Measurements from ENCODE around the gene SLC39A1.
A peak's percentile ranks its signal among the peaks of the same experiment; 100 is the strongest.

SLC39A1 gene

DNA sequence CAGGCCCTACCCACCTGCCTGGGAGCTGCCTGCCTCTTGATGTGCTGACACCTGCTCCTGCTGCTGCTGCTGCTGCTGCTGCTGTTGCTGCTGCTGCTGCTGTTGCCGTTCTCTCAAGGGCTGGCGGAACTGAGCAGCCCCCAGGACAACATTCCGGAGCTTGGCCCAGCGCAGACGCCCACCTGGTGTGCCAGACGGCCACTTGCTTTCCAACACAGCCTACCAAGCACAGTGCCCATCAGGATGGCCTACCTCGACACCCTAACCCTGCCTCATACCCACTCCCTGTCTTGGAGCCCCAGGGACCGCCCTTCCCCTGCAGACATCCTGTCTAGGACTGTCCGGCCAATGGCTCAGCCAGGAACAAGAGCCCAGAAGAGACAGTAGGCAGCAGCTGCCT lies 28.6 kb downstream of the SLC39A1 start:
- Histone ChIP-seq H3K36me3 (peaks cover 99% of the 10 kb centered on the region), H3K27ac (peak overlapping the region; percentile 6)
- TF ChIP-seq, protein P1, sequence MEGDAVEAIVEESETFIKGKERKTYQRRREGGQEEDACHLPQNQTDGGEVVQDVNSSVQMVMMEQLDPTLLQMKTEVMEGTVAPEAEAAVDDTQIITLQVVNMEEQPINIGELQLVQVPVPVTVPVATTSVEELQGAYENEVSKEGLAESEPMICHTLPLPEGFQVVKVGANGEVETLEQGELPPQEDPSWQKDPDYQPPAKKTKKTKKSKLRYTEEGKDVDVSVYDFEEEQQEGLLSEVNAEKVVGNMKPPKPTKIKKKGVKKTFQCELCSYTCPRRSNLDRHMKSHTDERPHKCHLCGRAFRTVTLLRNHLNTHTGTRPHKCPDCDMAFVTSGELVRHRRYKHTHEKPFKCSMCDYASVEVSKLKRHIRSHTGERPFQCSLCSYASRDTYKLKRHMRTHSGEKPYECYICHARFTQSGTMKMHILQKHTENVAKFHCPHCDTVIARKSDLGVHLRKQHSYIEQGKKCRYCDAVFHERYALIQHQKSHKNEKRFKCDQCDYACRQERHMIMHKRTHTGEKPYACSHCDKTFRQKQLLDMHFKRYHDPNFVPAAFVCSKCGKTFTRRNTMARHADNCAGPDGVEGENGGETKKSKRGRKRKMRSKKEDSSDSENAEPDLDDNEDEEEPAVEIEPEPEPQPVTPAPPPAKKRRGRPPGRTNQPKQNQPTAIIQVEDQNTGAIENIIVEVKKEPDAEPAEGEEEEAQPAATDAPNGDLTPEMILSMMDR (IDR thresholded peaks at IDR 0.05): no peak

DNA sequence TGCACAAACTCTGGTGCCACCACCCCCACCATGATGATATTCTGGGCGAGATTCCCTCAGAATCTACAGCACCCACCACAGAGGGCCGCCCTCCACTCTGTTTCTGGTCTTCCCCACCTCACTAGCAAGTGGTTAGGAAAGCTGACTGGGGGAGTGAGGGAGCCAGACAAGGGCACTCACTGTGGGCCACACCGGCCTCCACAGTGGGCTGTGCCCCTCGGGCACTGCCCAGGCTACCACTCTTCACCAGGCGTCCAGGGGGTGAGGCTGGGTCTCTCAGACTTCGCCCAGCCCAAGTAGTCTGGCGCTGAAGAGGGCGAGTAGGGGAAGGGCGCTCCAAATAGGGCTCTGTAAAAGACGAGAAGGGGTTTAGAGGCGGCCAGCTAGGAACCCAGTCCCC lies 29.4 kb downstream of the SLC39A1 start:
- Histone ChIP-seq H3K27ac (peak overlapping the region; percentile 23), H3K4me1 (ENCODE audit: control insufficient read depth in 1 of 2, insufficient read depth in 1 of 2, low read depth in 1 of 2, low read length in 1 of 2) (no peaks in the 10 kb centered on the region), H3K27me3 (no peaks in the 10 kb centered on the region), H3K4me3 (ENCODE audit: low read depth in 1 of 2, low read length in 1 of 2) (no peak overlapping the region), H3K9me3 (no peaks in the 10 kb centered on the region), H3K36me3 (peaks cover 99% of the 10 kb centered on the region)
- TF ChIP-seq, protein P1 (IDR thresholded peaks at IDR 0.05): no peak

More for the DNA sequence above, 28.6 kb downstream of the SLC39A1 start:
- Histone ChIP-seq H3K9me3 (no peaks in the 10 kb centered on the region), H3K4me1 (ENCODE audit: control insufficient read depth in 1 of 2, insufficient read depth in 1 of 2, low read depth in 1 of 2, low read length in 1 of 2) (no peaks in the 10 kb centered on the region), H3K27me3 (no peaks in the 10 kb centered on the region), H3K4me3 (ENCODE audit: low read depth in 1 of 2, low read length in 1 of 2) (no peak overlapping the region)

DNA sequence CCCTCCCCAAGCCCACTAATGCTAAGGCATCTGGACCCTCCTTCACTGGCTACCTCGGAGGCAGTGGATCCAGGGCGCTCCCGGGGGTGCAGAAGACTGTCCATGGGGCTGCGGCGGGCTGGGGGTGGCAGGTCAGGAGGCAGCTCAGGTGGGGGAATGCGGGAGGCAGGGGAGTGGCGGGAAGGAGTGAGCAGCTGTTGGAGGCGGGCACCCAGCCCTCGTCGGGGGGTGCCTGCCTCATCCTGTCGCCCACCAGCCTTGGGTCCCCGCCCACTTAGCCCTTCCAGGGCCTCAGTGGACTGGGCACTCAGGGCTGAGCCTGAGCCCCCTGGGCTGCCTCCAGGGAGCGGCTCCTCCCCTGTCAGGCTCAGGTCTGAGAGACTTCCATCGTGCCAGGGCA lies 29.9 kb downstream of the SLC39A1 start:
- H3K4me3 ChIP-seq (ENCODE audit: low read depth in 1 of 2, low read length in 1 of 2): no peak overlapping the region
- H3K9me3 ChIP-seq: no peaks in the 10 kb centered on the region
- TF ChIP-seq, protein P1 (IDR thresholded peaks at IDR 0.05): no peak
- H3K27ac ChIP-seq: no peak overlapping the region
- H3K36me3 ChIP-seq: peaks cover 97% of the 10 kb centered on the region
- no peaks in the 10 kb centered on the region for H3K27me3 ChIP-seq
- H3K4me1 ChIP-seq (ENCODE audit: control insufficient read depth in 1 of 2, insufficient read depth in 1 of 2, low read depth in 1 of 2, low read length in 1 of 2): no peaks in the 10 kb centered on the region

DNA sequence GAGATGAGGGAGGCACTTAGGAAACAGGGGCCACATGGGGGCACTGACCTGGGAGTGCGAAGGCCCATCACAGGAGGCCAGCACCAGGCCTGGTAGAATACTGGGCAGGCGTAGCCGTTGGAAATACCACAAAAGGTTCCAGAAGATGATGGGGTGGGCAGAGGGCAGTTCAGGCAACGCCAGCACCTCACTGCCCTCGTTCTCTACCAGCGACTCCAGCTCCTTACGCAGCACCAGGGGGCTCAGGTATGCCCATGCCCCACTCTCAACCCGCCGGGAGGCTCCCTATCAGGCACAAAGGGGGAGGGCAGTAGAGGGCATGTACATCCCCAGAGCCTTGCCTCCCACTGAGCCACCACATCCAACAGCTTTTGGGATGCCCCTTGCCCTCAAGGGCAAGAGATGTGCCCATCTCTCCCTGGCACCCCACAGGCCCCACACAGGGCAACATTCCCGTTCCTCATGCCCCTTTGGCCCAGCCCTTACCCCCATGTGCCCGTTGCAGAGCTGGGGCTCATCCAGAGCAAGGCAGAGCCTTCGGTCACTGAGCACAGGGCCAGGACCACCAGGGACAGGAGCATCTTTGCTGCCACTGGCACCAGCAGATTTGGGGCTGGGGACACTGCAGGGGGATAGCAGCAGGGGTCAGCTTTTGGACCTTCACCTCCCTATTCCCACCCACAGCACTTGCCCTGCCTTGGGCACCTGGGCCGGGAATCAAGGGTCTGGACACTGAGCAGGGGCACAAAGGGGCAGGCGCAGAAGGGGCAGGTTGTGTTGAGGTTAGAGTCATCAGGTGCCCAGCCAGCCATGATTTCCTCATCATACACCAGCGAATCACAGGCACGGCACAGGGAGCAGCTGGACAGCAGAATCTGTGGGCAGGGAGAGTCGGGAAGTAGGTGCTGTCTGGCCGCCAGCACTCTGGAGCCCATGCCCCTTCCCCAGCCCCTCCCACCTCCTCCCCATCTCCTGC lies 30.9 kb downstream of the SLC39A1 start:
- Histone ChIP-seq H3K4me1 (ENCODE audit: control insufficient read depth in 1 of 2, insufficient read depth in 1 of 2, low read depth in 1 of 2, low read length in 1 of 2) (no peaks in the 10 kb centered on the region), H3K27me3 (no peaks in the 10 kb centered on the region), H3K27ac (no peak overlapping the region), H3K9me3 (no peaks in the 10 kb centered on the region), H3K4me3 (ENCODE audit: low read depth in 1 of 2, low read length in 1 of 2) (no peak overlapping the region), H3K36me3 (peaks cover 87% of the 10 kb centered on the region)
- TF ChIP-seq, protein P1 (IDR thresholded peaks at IDR 0.05): no peak

DNA sequence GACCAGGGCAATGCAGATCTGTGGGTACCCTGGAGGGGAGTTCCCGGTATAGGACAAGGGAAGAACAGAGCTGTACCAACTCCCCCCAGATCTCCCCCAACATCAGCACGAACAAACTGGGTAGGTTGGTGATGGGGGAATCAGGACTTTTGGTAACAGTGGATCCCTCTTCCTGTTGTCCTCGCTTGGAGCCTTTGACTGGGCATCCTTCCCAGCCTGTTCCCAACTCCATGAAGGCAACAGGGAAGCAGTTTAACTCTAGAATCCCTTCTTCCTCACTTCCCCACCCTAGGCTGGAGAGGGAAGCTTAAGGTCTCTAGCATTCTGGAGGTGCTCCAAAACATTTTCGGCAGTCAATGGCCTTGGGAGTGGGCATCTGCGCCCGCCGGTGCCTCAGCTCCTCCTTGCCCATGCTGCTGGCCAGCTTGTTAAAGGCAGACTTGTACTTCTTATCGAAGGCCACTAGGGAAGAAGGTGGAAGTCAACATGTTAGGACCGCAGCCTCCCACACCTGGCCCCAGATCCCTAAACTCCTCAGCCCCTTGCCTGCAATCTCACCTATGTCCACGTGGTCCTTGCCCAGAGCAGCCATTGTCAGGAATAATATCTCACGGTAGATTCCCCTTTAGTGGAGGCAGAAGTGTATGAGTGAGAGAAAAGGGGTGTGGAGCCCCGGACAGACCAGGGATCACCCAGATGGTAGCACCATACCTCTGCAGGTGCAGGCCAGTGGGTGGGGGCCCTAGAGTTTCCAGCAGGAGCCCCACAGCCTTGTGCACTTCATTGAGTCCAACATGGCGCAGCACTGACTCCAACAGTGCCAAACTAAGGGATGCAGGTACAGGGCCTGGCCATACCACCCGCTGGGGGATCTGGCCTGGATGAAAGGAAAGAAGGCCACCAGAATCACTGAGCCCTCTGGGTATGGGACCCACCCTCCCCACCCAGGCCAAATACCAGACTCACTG lies 33.1 kb downstream of the SLC39A1 start:
- Histone ChIP-seq H3K27ac (peak overlapping the region; percentile 50), H3K4me1 (ENCODE audit: control insufficient read depth in 1 of 2, insufficient read depth in 1 of 2, low read depth in 1 of 2, low read length in 1 of 2) (no peaks in the 10 kb centered on the region), H3K9me3 (no peaks in the 10 kb centered on the region), H3K4me3 (ENCODE audit: low read depth in 1 of 2, low read length in 1 of 2) (no peak overlapping the region), H3K27me3 (no peaks in the 10 kb centered on the region), H3K36me3 (peaks cover 66% of the 10 kb centered on the region)
- TF ChIP-seq, protein P1 (IDR thresholded peaks at IDR 0.05): no peak

Measured in neutrophil (primary cell).